Urinary bladder (tissue), 4 donors: Measurements from ENCODE around the gene THEMIS. TPM values are rescaled to one million over a fixed set of nuclear protein-coding genes. Genes with fewer than 3 reads are reported as not detected.

Experiments
- DNase-seq: peaks from one replicate; pipeline ENCODE4 v3.0.0-alpha.2; 2015; ENCODE audit errors: extremely low spot score
- H3K27ac ChIP-seq: one replicate; pipeline ENCODE4 v1.5.1; 2013; ENCODE audit warnings: low read depth, mild to moderate bottlenecking, moderate library complexity
- H3K36me3 ChIP-seq: one replicate; pipeline ENCODE4 v1.6.1; 2013; ENCODE audit warnings: mild to moderate bottlenecking, moderate library complexity; ENCODE audit not compliant: insufficient read depth
- H3K4me1 ChIP-seq: one replicate; pipeline ENCODE4 v1.6.1; 2013; ENCODE audit warnings: mild to moderate bottlenecking, moderate library complexity; ENCODE audit not compliant: insufficient read depth
- H3K4me3 ChIP-seq: one replicate; pipeline ENCODE4 v1.5.1; 2013; ENCODE audit warnings: low read depth, low read length
- WGBS: extraction: QIAGEN DNeasy Blood & Tissue Kit; methylation state at CpG from one replicate; pipeline ENCODE4 v1.1.7; 2013; 5-methylcytosine and 5-hydroxymethylcytosine counted together
- polyA plus RNA-seq: library from polyadenylated mRNA; stranded (reverse); fragments of 200-250 nt; gene quantifications from one replicate; pipeline ENCODE4 v1.2.3, GENCODE V29; 2013
- total RNA-seq: library from RNA; depleted of rRNA; stranded (reverse); fragments of >200 nt; gene quantifications from one replicate; pipeline ENCODE4 v1.2.3, GENCODE V29; 2014
- donor health status: healthy with polysubstance abuse.
- donor health status: healthy.

The THEMIS gene
- total and polyA plus RNA-seq, 2 donors = 0.15 to 0.26 TPM

DNA sequence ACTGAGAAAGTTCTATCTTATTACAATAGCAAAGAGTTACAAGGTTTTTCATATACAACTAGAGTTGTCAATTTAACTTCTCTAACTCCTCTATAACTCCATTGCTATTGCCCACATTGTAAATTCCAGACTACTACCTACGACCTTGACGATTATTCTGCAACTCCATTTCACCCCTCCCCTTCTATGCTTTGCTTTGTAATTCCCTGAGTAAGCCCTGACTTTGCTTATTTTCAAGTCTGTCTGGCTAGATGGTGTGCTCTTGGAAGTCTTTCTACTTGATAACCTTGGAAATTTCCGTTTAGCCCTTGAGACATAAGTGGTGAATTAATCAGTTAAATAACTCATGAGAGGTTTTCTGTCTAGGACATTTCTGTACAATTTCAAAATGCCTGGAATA is 162.4 kb downstream of the THEMIS start:
- WGBS = 81% methylated on average over 3 of the region's 3 CpGs
- DNase-seq = no peak
- H3K36me3 ChIP-seq = no peaks in the 10 kb centered on the region
- H3K27ac ChIP-seq = no peak overlapping the region
- no peaks in the 10 kb centered on the region for H3K4me1 ChIP-seq
- no peak overlapping the region for H3K4me3 ChIP-seq

DNA sequence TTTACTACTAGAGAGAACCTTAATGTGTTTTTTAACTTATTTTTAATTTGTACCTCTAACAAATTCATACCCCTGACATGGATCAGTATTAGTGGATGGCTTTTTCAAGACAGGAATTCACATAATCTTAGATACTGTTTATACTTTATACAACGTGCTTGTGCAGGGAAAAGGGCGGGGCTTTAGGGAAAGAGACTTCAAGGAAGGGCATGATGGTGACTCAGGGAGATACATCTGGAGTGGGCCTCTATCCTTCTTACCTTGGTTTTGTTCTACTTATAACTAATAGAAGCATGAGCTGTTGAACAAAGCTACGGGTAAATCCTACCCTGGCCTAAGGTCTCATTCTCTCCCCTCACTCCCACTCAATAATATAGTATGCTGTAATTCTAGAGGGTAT is 163.1 kb downstream of the THEMIS start:
- DNase-seq = no peak
- H3K36me3 ChIP-seq = no peaks in the 10 kb centered on the region
- no peaks in the 10 kb centered on the region for H3K4me1 ChIP-seq
- WGBS = 73% methylated on average over 3 of the region's 3 CpGs
- H3K27ac ChIP-seq = no peak overlapping the region
- H3K4me3 ChIP-seq = no peak overlapping the region

DNA sequence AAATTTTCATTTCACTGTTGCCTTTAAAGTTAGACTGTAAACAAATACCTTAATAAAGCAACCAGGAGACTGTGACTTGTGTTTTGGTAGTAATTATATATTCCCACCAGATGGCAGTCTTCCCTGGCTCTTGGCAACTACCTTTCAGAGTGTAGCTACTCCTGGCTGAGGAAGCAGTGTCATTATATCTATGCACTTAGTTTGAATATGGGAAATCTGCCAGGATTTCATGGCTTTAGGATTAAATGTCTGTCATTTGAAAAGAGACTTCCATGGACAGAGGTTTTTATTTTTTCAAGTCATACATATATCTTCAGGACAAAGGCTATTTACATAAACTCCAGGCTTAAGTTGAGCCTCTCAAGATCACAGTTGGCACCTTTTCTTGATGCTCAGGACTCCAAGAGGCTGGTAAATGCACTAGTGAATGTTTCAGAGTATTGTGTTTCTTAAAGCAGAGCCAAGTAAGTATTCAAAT is 163.8 kb downstream of the THEMIS start:
- DNase-seq = peak; percentile 45
- Histone ChIP-seq H3K4me3 (no peak overlapping the region), H3K4me1 (no peaks in the 10 kb centered on the region), H3K36me3 (no peaks in the 10 kb centered on the region), H3K27ac (no peak overlapping the region)

DNA sequence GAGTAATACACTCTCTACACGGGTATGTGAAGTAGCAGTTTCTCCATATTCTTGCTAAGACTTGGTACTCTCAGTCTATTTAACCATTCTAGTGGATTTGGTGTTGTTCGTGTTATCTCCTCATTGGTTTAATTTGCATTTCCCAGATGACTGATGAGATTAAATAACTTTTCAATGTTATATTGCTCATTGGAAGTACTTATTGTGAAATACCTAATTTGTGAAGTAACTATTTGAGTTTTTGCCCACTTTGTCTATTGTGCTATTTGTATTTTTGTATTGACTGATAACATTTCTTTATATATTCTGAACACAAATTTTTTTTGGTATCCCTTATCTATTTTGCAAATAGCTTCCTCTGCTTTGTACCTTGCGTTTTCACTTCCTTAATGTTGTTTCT is 167.9 kb downstream of the THEMIS start:
- no peaks in the 10 kb centered on the region for H3K4me1 ChIP-seq
- H3K27ac ChIP-seq = no peak overlapping the region
- H3K36me3 ChIP-seq = no peaks in the 10 kb centered on the region
- DNase-seq = no peak
- H3K4me3 ChIP-seq = no peak overlapping the region
- WGBS = 85% methylated on average over 3 of the region's 3 CpGs

DNA sequence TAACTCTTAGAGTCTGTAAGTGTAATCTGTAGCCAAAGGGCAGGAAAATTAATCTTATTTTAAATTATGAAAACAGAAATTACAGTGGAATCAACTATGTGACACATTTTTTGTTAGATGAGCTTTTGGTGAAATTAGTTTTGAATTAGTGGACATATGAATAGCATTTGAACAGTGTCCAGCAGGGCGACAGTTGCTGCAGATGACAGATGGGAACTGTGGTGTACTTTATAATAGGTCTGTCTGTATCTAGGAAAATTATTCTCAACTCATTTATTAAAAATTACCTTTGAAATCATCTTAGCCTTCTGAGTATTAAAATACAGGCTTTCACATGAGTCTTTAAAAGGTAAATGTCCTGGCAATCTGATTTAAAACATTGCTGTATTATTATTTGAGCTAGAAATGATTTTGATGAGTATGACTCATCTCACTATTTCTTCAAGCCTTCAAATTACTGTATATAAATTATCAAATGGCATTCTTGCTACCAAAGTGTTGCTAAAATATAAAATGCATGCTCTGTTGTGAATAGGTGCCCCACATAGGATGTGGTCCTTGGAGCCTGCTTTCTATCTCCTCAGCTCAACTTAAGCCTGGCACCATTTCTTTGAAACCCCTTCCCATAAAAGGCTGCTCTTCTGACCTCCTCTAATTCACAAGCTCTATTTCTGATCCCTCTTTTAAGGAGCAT is 173.5 kb downstream of the THEMIS start:
- no peaks in the 10 kb centered on the region for H3K4me1 ChIP-seq

DNA sequence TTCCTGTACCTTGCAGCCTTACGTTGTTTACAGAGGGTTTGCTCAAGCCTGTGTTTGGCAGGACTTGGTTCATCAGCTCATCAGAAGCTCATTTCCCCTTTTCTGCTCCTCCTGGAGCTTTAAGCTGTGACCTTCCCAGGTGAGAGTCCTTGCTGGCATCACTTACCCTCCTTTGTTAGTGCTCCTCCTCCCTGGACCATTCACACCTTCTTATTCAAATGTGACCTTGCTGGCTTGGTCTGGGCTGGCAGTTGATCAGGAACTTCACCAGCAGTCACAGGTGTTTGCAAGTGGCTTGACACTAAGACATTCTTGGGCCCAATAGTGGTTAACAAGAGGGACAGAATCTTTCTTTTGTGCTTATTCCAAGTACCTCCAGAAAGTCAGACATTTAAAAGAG is 175.0 kb downstream of the THEMIS start:
- no peaks in the 10 kb centered on the region for H3K36me3 ChIP-seq
- no peak overlapping the region for H3K4me3 ChIP-seq
- no peak for DNase-seq
- no peaks in the 10 kb centered on the region for H3K4me1 ChIP-seq
- H3K27ac ChIP-seq = no peak overlapping the region
- 70% methylated on average over 1 of the region's 1 CpG for WGBS

More for the DNA sequence above, 173.5 kb downstream of the THEMIS start:
- no peak for DNase-seq
- no peaks in the 10 kb centered on the region for H3K36me3 ChIP-seq
- H3K27ac ChIP-seq = no peak overlapping the region
- WGBS = 93% methylated on average over 1 of the region's 1 CpG
- no peak overlapping the region for H3K4me3 ChIP-seq

DNA sequence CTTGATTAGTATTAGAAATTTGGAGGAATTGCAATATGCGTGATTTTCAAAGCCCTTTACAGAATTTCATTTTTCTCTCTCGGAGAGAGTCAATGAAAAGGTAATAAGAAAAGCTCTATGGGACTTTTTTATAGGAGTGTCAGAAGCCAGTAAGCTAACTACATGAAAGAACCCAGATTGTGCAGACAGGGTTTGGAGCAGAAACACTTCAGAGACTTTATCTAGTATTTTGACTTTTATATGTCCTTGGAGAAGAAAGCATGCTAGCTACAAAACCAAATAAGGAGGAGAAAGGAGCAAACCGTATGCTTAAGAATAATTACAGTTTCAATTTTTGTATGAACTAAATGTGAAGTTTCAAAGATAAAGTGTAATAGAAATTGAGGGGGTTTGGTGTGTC is 182.2 kb downstream of the THEMIS start:
- Histone ChIP-seq H3K36me3 (no peaks in the 10 kb centered on the region), H3K4me3 (no peak overlapping the region), H3K4me1 (no peaks in the 10 kb centered on the region), H3K27ac (no peak overlapping the region)
- peak; percentile 41 for DNase-seq
- 33% methylated on average over 3 of the region's 3 CpGs for WGBS

DNA sequence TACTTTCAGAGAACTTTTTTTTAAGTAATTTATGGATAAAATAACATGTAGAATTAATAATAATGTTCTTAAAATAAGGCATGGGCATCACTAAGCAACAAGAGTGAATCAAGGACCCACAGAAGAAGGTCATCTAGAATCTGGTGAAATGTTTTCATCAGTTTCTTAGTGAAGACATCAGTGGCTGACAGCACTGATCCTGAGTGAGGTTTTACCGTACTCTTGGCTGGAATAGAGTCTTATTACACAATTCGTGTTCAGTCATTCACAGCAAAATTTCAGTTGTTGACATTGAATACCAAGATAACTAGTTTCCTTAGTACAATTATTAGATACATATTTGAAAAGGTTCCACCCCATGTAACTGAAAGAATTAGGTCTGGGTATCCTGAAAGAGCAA is 183.5 kb downstream of the THEMIS start:
- WGBS = 45% methylated on average over 2 of the region's 2 CpGs
- Histone ChIP-seq H3K36me3 (no peaks in the 10 kb centered on the region), H3K4me3 (no peak overlapping the region), H3K27ac (no peak overlapping the region), H3K4me1 (no peaks in the 10 kb centered on the region)
- DNase-seq = no peak

DNA sequence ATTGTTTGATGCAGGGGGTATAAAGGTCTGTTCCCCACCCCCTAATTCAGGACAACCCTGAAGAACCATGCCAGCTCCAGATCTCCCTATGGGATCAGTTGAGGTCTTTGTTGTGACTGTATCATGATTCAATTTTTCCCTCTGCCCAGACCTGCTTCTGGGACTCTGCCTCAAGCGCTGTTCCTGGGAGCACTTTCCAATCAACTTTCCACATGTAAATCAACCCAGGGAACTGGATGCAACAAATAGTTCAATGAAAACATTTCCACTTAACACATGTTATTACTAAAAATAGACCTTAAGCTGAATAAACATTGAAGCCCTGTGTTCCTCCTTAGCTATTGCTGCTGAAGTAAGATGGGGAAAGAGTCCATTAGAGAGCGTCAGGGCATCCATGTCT is 184.4 kb downstream of the THEMIS start:
- Histone ChIP-seq H3K4me3 (no peak overlapping the region), H3K36me3 (no peaks in the 10 kb centered on the region), H3K4me1 (no peaks in the 10 kb centered on the region), H3K27ac (no peak overlapping the region)
- DNase-seq = no peak
- 79% methylated on average over 2 of the region's 2 CpGs for WGBS

DNA sequence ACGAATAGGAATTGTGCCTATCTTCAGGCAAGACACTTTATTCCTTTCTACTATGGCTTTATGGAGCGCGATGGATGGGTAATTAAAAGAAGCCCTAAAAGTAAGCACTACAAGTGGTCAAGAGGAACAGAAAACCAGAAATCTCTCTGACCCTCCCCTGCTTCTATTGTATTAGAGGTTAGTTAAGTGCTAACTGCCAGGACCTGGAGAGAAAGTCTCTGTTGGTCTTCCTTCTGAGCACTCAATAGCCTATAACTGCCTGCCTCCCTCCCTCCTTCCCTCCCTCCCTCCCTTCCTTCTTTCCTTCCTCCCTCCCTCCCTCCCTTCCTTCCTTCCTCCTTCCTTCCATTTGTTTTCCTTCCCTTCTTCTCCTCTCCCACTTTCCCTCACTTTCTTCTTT is 190.2 kb downstream of the THEMIS start:
- no peak for DNase-seq
- Histone ChIP-seq H3K27ac (no peak overlapping the region), H3K4me3 (no peak overlapping the region), H3K36me3 (no peaks in the 10 kb centered on the region), H3K4me1 (no peaks in the 10 kb centered on the region)
- 56% methylated on average over 3 of the region's 3 CpGs for WGBS

DNA sequence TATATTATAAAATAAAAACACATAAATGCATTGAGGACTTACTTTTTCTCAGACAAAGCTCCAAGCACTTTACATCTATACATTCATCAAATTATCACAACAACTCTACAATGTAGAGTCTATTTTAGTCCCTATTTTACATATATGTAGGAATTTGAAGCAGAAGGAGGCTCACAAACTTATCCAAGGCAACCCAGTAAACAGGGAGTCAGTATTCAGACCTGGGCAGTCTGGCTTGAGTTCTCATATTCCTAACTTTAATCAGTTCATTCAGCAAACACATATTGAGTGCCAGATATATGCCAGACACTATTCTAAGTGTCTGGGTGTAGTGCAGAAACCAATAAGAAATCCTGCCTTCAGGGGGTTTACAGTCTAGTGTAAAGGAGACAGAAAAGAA is 194.6 kb downstream of the THEMIS start:
- H3K36me3 ChIP-seq = no peaks in the 10 kb centered on the region
- no peak overlapping the region for H3K4me3 ChIP-seq
- no peak overlapping the region for H3K27ac ChIP-seq
- DNase-seq = no peak
- no peaks in the 10 kb centered on the region for H3K4me1 ChIP-seq

DNA sequence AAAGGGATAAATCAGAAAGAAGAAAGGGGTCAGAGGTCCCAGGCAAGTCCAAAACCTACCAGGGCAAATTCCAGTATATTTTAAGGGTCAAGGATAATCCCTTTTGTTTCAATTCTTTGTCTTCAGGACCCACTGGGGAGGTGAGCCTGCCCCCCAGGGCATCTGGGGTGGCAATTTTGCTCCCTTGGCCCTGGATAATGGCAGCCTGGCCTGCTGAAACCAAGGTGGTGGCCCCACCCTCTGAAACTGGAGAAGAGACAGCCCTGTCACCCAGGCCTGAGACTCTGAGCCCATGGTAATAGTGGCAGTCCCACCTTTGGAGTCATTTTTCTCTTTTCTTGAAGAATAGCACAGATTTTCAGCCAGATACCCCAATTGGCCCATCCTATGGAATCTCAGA is 205.8 kb downstream of the THEMIS start:
- Histone ChIP-seq H3K27ac (no peak overlapping the region), H3K4me3 (no peak overlapping the region), H3K36me3 (no peaks in the 10 kb centered on the region), H3K4me1 (no peaks in the 10 kb centered on the region)
- no peak for DNase-seq

DNA sequence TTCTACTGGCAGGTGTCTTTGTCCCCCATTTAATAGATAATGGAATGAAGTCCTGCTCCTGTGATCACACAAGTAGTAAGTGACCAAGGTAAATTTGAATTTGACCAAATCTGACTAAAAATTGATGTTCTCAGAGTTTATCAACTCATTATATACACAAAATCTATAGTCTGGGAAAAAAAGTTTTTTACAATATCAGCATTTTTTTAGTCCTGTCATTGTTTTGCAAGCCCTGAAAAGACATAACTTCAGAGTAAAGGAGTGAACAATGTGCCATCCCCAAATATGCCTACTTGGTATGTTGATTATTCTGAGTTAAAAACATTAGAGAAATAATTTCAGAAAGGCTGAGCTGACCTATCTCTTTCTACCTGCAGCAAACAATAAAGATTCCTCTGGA is 209.7 kb downstream of the THEMIS start:
- H3K4me1 ChIP-seq = no peaks in the 10 kb centered on the region
- H3K27ac ChIP-seq = no peak overlapping the region
- DNase-seq = no peak
- no peaks in the 10 kb centered on the region for H3K36me3 ChIP-seq
- H3K4me3 ChIP-seq = no peak overlapping the region

DNA sequence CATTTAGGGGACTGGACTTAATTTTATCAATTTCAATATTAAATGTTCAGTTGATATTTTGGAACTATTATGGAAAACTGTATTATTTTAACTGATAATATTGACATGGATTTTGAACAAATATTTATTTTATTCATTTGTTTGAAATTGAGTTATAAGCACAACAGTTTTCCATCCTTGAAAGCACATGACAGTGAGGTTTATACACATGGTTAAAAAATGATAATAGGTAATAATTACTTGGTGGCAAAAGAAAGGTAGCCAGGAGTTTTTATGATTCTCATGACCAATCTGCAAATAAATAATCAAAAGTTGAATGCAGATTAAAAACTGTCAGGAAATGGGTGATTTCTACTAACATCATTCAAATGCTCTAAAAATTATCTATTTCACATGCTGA is 210.3 kb downstream of the THEMIS start:
- H3K36me3 ChIP-seq = no peaks in the 10 kb centered on the region
- H3K4me3 ChIP-seq = no peak overlapping the region
- no peaks in the 10 kb centered on the region for H3K4me1 ChIP-seq
- no peak overlapping the region for H3K27ac ChIP-seq
- no peak for DNase-seq

DNA sequence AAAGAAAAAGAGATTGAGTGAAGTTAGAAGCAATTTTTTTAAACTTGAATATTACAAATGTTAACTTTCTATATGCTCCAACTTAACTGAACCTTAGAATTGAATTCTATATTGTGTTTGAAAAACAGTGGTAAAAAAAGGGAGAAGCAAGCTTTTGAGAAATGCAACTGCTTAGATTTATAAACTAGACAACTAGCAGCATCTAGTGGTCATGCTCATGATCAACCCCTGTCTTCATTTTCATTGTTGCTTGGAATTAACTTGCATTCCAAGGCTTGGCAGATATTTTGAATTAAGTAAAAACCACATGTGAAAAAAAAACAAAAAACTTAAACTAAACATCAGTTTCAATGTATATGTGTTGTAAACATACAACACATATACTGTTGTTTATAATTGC is 210.8 kb downstream of the THEMIS start:
- Histone ChIP-seq H3K4me3 (no peak overlapping the region), H3K36me3 (no peaks in the 10 kb centered on the region), H3K27ac (no peak overlapping the region), H3K4me1 (no peaks in the 10 kb centered on the region)
- no peak for DNase-seq
